Retinal pigment epithelial cell (primary cell): ENCODE results near the gene CRYGS.

ENCODE experiments used
- DNase-seq: peaks from one replicate; pipeline ENCODE4 v3.0.0-alpha.2; 2010; ENCODE audit warnings: low read depth
- H3K4me3 ChIP-seq: 2 replicates; pipeline ENCODE4 v1.5.1; 2011; ENCODE audit warnings: mild to moderate bottlenecking, low read length, control low read depth, moderate library complexity
- TF ChIP-seq, protein P1 (sequence below): conservative IDR thresholded peaks from 2 replicates; pipeline ENCODE4 v1.5.1; 2011; ENCODE audit warnings: low read depth, low read length, control low read depth, inconsistent platforms

The CRYGS gene

DNA sequence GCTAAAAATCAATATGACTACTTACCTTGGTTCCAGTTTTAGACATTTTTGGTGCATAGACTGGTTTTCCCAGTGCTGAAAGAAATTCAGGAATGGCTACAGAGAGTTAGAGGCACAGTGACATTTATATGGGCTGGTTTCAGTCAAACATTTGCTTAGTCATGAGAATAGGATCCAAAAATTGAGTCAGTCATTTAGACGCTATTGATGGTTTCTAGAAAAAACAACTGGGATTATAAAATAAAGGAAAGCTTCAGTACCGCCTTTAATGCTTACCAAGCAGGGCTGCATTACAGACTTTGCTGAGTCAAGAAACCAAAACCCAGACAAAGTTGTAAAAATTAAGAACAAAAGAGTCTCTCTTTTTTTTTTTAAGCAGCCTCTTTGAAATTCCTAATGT is at the start of gene CRYGS:
CRYGS (minus strand) TSS at position 100 of the 400 bp plus-strand sequence; CDS start at position 46, 54 bp downstream.
- no peak within 1 kb of the TSS for H3K4me3 ChIP-seq
- TF ChIP-seq, protein P1, sequence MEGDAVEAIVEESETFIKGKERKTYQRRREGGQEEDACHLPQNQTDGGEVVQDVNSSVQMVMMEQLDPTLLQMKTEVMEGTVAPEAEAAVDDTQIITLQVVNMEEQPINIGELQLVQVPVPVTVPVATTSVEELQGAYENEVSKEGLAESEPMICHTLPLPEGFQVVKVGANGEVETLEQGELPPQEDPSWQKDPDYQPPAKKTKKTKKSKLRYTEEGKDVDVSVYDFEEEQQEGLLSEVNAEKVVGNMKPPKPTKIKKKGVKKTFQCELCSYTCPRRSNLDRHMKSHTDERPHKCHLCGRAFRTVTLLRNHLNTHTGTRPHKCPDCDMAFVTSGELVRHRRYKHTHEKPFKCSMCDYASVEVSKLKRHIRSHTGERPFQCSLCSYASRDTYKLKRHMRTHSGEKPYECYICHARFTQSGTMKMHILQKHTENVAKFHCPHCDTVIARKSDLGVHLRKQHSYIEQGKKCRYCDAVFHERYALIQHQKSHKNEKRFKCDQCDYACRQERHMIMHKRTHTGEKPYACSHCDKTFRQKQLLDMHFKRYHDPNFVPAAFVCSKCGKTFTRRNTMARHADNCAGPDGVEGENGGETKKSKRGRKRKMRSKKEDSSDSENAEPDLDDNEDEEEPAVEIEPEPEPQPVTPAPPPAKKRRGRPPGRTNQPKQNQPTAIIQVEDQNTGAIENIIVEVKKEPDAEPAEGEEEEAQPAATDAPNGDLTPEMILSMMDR: no peak

GRCh38 chr3:186593862-186594261 is 49.7 kb upstream of the CRYGS start:
- TF ChIP-seq, protein P1: no peak
- H3K4me3 ChIP-seq: no peak overlapping the region
- no peak for DNase-seq

More for the DNA sequence above, at the start of gene CRYGS:
- no peak for DNase-seq

DNA sequence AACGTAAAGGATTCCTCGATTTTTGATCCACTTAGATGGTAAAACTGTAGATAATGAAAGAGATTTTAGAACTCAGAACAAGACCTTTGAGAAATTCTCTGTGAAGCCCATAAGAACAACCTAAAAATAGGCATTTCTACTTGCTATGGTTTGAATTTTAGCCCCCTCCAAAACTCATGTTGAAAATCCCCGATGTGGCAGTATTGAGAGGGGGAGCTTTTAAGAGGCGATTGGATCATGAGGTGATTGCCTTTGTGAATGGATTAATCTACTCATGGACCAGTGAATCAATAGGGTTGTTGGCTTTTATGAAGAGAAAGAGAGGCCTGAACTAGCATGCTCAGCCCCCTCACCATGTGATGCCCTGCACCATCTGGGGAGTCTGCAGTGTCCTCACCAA is 48.5 kb upstream of the CRYGS start:
- TF ChIP-seq, protein P1: no peak
- H3K4me3 ChIP-seq: no peak overlapping the region
- DNase-seq: no peak

GRCh38 chr3:186590580-186591295 is 46.6 kb upstream of the CRYGS start:
- no peak for DNase-seq
- TF ChIP-seq, protein P1: no peak
- H3K4me3 ChIP-seq: no peak overlapping the region

GRCh38 chr3:186589856-186590579 is 45.8 kb upstream of the CRYGS start:
- H3K4me3 ChIP-seq: no peak overlapping the region
- no peak for DNase-seq
- TF ChIP-seq, protein P1: no peak

DNA sequence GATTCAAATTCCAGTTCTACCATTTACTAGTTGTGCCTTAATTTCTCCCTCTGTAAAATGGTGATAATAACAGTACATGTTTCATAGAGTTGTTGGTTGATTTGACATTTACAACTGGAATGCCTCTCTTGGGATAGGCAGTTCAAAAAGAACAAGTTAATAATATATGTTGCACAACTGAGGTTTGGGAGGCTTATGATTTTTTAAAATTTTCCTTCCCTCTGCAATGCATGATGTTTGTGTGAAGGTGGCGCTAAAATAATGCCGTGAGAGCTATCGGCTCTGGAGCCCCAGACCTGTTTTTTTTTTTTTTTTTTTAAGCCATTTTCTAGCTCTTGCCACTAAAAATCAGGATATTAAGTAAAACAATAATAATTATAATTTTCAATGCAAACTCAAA is 44.9 kb upstream of the CRYGS start:
- no peak overlapping the region for H3K4me3 ChIP-seq
- DNase-seq: no peak
- TF ChIP-seq, protein P1: peak; percentile 52
